Cardiac fibroblast (primary cell): Measurements from ENCODE around the gene LRRC9.
A peak's percentile ranks its signal among the peaks of the same experiment; 100 is the strongest.

Source experiments
- DNase-seq, 2 donors: peaks; one replicate each; pipeline versions ENCODE4 v3.0.0 to v3.0.0-alpha.2; 2010; ENCODE audit warnings: low read depth in 2 of 2
- H3K4me3 ChIP-seq, 2 donors: replicated peaks in 1 of 2; 1 replicate in 1 of 2; 2 replicates in 1 of 2; pipeline ENCODE4 v1.5.1; 2011; ENCODE audit warnings: low read depth in 2 of 2, low read length in 2 of 2, mild to moderate bottlenecking in 2 of 2, moderate library complexity in 1 of 2
- TF ChIP-seq, protein P1 (sequence below): IDR thresholded peaks from one replicate; pipeline ENCODE4 v1.5.1; 2011; ENCODE audit warnings: low read depth, mild to moderate bottlenecking, low read length, inconsistent platforms

LRRC9 gene

DNA sequence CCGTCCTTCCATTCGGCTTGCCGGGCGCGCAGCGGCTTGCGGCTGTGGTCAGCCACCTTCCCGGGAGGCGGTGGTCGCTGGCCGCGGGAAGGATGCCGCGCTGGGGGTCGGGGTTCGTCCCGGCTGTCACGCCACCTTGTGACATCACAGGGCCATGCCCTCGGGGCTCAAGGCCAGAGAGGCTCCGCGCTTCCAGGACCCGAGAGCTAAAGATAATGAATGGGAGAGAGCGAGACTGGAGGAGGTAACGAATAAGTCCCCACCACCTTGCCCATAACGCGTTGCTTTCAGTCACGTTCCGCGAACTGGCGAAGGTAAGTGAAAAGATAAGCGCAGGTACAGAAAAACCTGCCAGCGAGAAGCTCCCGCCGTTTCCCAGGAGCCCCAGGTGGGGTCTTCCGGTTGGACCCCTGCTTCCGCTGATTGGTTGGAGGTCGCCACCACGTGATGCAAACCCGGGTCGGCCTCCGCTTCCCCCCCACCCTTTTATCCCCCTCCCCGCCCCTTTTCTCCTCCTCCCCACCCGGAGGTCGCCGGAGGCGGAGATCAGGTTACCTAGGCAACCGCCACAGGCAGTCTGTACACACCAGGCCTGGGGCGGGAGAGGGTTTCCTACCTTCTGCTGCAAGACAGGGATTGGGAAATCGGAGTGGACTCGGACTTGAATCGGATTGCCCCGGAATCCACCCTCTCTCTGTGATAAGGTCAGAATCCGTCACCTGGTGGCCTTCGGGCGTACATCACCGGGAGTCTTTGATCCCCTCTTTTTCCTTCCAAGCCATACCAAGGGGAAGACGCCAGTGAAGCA is at the start of gene LRRC9:
Gene LRRC9, plus strand, starts transcription at position 575 of the 808 bp plus-strand sequence.
- H3K4me3 ChIP-seq, result peak within 1 kb of the TSS; percentile 26 to 30
- DNase-seq, result peak; percentile 2 to 12
- TF ChIP-seq, protein P1, sequence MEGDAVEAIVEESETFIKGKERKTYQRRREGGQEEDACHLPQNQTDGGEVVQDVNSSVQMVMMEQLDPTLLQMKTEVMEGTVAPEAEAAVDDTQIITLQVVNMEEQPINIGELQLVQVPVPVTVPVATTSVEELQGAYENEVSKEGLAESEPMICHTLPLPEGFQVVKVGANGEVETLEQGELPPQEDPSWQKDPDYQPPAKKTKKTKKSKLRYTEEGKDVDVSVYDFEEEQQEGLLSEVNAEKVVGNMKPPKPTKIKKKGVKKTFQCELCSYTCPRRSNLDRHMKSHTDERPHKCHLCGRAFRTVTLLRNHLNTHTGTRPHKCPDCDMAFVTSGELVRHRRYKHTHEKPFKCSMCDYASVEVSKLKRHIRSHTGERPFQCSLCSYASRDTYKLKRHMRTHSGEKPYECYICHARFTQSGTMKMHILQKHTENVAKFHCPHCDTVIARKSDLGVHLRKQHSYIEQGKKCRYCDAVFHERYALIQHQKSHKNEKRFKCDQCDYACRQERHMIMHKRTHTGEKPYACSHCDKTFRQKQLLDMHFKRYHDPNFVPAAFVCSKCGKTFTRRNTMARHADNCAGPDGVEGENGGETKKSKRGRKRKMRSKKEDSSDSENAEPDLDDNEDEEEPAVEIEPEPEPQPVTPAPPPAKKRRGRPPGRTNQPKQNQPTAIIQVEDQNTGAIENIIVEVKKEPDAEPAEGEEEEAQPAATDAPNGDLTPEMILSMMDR, result no peak

DNA sequence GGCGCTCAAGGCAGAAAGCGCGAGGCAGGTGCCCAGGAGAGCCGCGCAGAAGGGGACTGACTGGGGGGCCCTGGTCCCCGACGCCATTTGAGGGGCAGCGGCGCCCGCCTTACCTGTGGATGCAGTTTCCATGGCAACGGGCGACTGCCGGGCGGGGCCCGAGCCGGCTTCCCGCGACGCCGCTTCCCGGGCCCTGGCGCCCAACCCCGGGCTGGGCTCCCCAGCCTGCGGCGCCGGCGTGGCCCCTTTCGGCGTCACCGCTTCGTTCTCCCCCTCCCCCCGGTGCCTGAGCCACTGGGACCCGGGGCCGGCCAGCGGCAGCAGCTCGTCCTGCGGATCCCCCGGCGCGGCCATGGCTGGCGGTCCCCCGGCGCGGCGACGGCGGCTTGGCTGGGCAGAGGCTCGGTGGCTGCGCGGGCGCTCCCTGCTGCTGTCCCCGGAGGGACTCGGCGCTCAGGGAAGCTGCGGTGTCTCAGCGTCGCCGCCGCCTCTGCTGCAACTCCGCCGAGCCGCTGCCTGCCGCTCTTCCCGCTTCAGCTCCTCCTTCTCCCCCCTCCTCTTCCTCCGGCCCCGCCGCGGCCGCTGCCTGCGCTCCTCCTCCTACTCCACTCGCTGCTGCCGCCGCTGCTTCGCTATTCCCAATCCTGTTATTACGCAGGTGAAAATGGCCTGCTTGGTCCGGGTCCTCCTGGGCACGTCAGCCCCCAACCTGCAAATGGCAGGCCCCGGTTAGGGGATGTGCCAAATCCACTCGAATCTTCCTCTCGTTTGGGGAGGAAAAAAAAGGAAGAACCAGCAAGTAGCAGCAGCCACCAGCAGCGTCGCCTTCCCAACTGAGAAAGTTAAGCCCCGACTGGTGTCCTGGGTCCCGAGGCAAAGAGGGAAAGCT is 49.4 kb upstream of the LRRC9 start, which contains the start of gene RTN1:
Gene RTN1, minus strand, starts transcription at position 500 of the 889 bp plus-strand sequence. Its CDS starts 146 bp downstream, at position 354.
- peak; percentile 27 to 49 for DNase-seq
- TF ChIP-seq, protein P1, result peak; percentile 2

DNA sequence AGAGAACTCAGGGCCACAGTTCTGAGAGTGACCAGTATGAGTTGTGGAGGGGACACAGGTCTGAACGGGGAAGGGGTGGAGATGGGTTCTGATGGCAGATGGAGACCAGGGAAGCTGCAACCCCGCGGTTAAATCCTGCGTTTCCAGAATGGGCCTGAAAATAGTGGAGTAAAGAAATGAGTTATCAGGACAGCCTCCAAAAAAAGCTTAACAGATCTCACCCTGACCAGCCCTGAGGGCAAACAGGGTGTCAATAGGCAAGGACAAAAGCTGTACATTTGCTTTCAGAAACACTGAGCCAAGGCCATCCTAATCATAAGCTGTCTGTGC is 48.8 kb upstream of the LRRC9 start:
- TF ChIP-seq, protein P1, result no peak
- no peak for DNase-seq
- H3K4me3 ChIP-seq, result peak overlapping the region in 1 of 2 donors; percentile 47

More for the DNA sequence above, 49.4 kb upstream of the LRRC9 start, which contains the start of gene RTN1:
- H3K4me3 ChIP-seq, result peak within 1 kb of the TSS; percentile 47 to 48

DNA sequence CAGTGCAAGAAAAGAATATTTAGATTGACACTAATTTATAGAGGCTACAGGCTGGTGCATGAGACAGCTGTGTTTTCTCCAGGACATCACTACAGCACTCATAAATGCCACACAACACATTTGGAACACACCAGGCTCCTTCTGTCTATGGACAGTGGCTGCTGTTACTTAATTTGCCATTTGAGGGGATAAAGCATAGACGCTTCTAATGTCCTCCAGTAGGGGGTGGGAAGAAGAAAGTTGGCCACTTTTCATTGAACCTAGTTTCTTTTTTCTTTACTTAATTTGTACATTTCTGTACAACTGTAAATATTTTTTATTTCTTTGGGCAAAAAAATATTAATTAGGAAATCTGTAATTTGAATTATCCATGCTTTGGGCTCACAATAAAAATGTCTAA is 37.0 kb upstream of the LRRC9 start:
- TF ChIP-seq, protein P1, result peak; percentile 37
- no peak overlapping the region for H3K4me3 ChIP-seq
- DNase-seq, result no peak

DNA sequence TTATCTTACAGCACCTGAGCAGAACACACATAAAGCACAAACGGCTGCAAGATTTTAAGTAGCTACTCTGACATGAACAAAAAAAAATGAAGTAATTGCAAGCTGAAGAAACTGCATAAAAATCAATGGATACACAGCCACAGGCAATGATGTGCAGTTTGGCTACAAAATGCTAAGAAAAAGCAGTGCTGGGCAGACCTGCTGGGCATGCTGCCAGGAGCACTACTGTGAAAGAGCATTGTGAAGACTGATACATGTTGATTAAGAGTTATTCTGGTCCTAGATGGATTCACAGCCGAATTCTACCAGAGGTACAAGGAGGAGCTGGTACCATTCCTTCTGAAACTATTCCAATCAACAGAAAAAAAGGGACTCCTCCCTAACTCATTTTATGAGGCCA is 29.3 kb upstream of the LRRC9 start:
- no peak overlapping the region for H3K4me3 ChIP-seq
- TF ChIP-seq, protein P1, result no peak
- no peak for DNase-seq

DNA sequence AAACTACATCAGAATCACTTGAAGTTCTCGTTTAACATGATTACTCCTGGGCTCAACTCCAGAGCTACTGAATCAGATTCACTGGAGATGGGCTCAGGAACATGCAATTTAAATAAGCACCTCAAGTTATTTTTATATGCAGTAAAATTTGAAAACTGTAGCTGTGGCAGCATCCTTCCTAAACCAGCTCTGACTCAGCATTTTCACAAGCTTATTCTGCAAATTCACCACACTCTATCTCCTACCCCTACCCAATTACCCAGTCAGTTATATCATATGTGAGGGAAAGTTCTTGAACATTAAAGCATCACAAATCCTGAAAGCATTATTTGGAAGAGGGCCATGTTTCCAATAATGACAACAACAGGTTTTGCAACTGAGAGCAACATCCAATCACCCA is 24.2 kb upstream of the LRRC9 start:
- no peak for DNase-seq
- no peak overlapping the region for H3K4me3 ChIP-seq
- TF ChIP-seq, protein P1, result no peak
